ENCODE data around the gene OR5L2. TPM values are rescaled to one million over a fixed set of nuclear protein-coding genes. Genes with fewer than 3 reads are reported as not detected.

OR5L2 gene
- not detected in 2 replicates for total RNA-seq

GRCh38 chr11:55826919-55827318, at the start of gene OR5L2:
OR5L2 (plus strand) TSS chr11:55827219; CDS start chr11:55827219, 0 bp downstream.

GRCh38 chr11:55795256-55795655, 31.8 kb upstream of the OR5L2 start, which contains the start of gene OR5D14:
OR5D14 (plus strand) TSS chr11:55795556; CDS start chr11:55795556, 0 bp downstream.

GRCh38 chr11:55811067-55811466, 16.0 kb upstream of the OR5L2 start, which contains the start of gene OR5L1:
OR5L1 (plus strand) TSS chr11:55811367; CDS start chr11:55811467, 100 bp downstream.

GRCh38 chr11:55819330-55819729, 7.7 kb upstream of the OR5L2 start, which contains the start of gene OR5D18:
OR5D18 (plus strand) TSS chr11:55819630; CDS start chr11:55819630, 0 bp downstream.

GRCh38 chr11:55838452-55838851, 11.4 kb downstream of the OR5L2 start, which contains the start of gene OR5D16:
OR5D16 (plus strand) TSS chr11:55838752; CDS start chr11:55838752, 0 bp downstream.

Small RNA genes lying within 50 kb of the gene (small RNA-seq; reads per million reads assigned to genes)
- not detected for gene AC036111.3

Other genes starting within 250 kb of the OR5L2 start
- gene OR4C11, start 219.6 kb upstream of the OR5L2 start, total RNA-seq: not detected in 2 replicates
- gene OR4P4, start 192.1 kb upstream of the OR5L2 start, total RNA-seq: not detected in 2 replicates
- gene OR4S2, start 178.9 kb upstream of the OR5L2 start, total RNA-seq: not detected in 2 replicates
- gene OR4C6, start 165.0 kb upstream of the OR5L2 start, total RNA-seq: not detected in 2 replicates
- not detected in 2 replicates for gene OR5D13, start 53.8 kb upstream of the OR5L2 start, total RNA-seq
- not detected in 2 replicates for gene OR5D14, start 31.7 kb upstream of the OR5L2 start, total RNA-seq
- not detected in 2 replicates for gene OR5L1, start 15.9 kb upstream of the OR5L2 start, total RNA-seq
- not detected in 2 replicates for gene OR5D18, start 7.6 kb upstream of the OR5L2 start, total RNA-seq
- gene OR5D16, start 11.5 kb downstream of the OR5L2 start, total RNA-seq: not detected in 2 replicates
- not detected in 2 replicates for gene TRIM51, start 56.1 kb downstream of the OR5L2 start, total RNA-seq
- gene OR5W2, start 87.4 kb downstream of the OR5L2 start, total RNA-seq: not detected in 2 replicates
- gene OR5I1, start 109.2 kb downstream of the OR5L2 start, total RNA-seq: not detected in 2 replicates
- not detected in 2 replicates for gene OR10AG1, start 142.7 kb downstream of the OR5L2 start, total RNA-seq
- not detected in 2 replicates for gene OR5F1, start 167.4 kb downstream of the OR5L2 start, total RNA-seq
- gene OR5AS1, start 200.4 kb downstream of the OR5L2 start, total RNA-seq: not detected in 2 replicates